Measurements from ENCODE around the gene MCC. TPM values are rescaled to one million over a fixed set of nuclear protein-coding genes. Genes with fewer than 3 reads are reported as not detected.

The MCC gene
- total and polyA plus RNA-seq, 2 of the 4 experiments (the other 2 are of a cell fraction): 5.0 to 20.6 TPM

DNA sequence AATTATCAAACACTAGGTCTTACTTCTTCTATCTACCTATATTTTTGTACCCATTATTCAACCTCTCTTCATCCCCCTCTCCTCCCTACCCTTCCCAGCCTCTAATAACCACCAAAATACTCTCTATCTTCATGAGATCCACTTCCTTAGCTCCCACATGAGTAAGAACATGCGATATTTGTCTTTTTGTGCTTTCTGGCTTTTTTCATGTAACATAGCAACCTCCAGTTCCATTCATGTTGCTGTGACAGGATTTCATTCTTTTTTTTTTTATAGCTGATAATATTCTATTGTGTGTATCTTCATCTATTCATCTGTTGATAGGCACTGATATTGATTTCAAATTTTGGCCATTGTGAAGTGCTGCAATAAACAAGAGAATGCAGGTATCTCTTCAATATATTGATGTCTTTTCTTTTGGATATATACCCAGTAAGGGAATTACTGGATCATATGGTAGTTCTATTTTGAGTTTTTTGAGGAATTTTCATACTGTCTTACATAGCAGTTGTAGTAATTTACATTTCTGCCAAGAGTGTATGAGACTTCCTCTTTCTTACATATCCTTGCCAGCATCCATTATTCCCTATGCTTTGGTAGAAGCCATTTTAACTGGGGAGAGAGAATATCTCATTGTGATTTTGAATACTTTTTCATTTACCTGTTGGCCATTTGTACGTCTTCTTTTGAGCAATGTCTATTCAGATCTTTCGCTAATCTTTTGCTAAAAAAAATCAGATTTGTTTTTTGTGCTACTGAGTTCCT is 354.9 kb downstream of the MCC start:
- Histone ChIP-seq H3K27ac (ENCODE audit: insufficient read depth, low read length) (no peak overlapping the region), H4K91ac (ENCODE audit: insufficient read depth, low read depth, low read length) (no peak overlapping the region), H2BK20ac (ENCODE audit: low read depth, low read length) (no peak overlapping the region), H3K9me1 (ENCODE audit: insufficient read depth, low read length) (no peaks in the 10 kb centered on the region), H3K27me3 (ENCODE audit: control insufficient read depth, insufficient read depth, low read length) (no peaks in the 10 kb centered on the region), H3K18ac (ENCODE audit: low read depth, low read length) (no peak overlapping the region), H3K56ac (ENCODE audit: extremely low read depth, insufficient read depth, low read length) (no peak overlapping the region), H4K20me1 (ENCODE audit: insufficient read depth, low read length) (no peaks in the 10 kb centered on the region), H4K5ac (ENCODE audit: low read depth, low read length) (no peak overlapping the region), H3K9ac (ENCODE audit: low read depth, low read length) (no peak overlapping the region), H2BK15ac (ENCODE audit: low read depth, low read length) (no peak overlapping the region), H3K9me3 (ENCODE audit: control insufficient read depth, insufficient read depth, low read length) (no peaks in the 10 kb centered on the region; the same call in 1 of the 2 replicates), H2BK5ac (ENCODE audit: low read depth, low read length, poor library complexity, severe bottlenecking) (no peak overlapping the region), H3K36me3 (ENCODE audit: control insufficient read depth, insufficient read depth, low read length) (peaks cover 4% of the 10 kb centered on the region; the same call in 1 of the 2 replicates), H3K79me1 (ENCODE audit: low read depth in 1 of 2, low read length in 2 of 2) (peaks cover 0 to 4% of the 10 kb centered on the region in 2 experiments; a peak in 1 of 4 replicates), H2BK120ac (ENCODE audit: low read depth, low read length) (no peak overlapping the region), H2AFZ (replicated peaks; ENCODE audit: low read length, poor library complexity) (no peak overlapping the region), H3K4me1 (ENCODE audit: control insufficient read depth, insufficient read depth, low read length) (0 out of 2 replicates have a peak, but pooled peaks cover 2% of the 10 kb centered on the region), H4K8ac (ENCODE audit: low read depth in 2 of 2, low read length in 2 of 2) (no peak overlapping the region), H3K4me2 (ENCODE audit: low read depth, low read length) (no peak overlapping the region), H3K14ac (replicated peaks; ENCODE audit: low read depth, low read length) (no peak overlapping the region), H3K4ac (ENCODE audit: low read depth, low read length) (no peak overlapping the region), H2AK5ac (ENCODE audit: low read depth, low read length) (no peak overlapping the region), H2AK9ac (replicated peaks; ENCODE audit: low read depth, low read length, poor library complexity) (no peak overlapping the region), H3K23ac (ENCODE audit: low read depth, low read length) (no peak overlapping the region), H3K4me3 (ENCODE audit: insufficient read depth, low read depth, low read length) (no peak overlapping the region)
- in situ Hi-C loops (cut with MboI; ENCODE audit: low sequenced_read_pairs) (no loop called here), intact Hi-C loops (cut with micrococcal nuclease) (no loop called here), dilution Hi-C loops (cut with HindIII; ENCODE audit: low sequenced_read_pairs, unreplicated experiment) (no loop called here)
- no peak for TF ChIP-seq MAFK (IDR thresholded peaks at IDR 0.05; ENCODE audit: low read depth, low read length)
- TF ChIP-seq, protein P1, sequence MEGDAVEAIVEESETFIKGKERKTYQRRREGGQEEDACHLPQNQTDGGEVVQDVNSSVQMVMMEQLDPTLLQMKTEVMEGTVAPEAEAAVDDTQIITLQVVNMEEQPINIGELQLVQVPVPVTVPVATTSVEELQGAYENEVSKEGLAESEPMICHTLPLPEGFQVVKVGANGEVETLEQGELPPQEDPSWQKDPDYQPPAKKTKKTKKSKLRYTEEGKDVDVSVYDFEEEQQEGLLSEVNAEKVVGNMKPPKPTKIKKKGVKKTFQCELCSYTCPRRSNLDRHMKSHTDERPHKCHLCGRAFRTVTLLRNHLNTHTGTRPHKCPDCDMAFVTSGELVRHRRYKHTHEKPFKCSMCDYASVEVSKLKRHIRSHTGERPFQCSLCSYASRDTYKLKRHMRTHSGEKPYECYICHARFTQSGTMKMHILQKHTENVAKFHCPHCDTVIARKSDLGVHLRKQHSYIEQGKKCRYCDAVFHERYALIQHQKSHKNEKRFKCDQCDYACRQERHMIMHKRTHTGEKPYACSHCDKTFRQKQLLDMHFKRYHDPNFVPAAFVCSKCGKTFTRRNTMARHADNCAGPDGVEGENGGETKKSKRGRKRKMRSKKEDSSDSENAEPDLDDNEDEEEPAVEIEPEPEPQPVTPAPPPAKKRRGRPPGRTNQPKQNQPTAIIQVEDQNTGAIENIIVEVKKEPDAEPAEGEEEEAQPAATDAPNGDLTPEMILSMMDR (conservative IDR thresholded peaks at IDR 0.05; ENCODE audit: low read depth, low read length): no peak
- ATAC-seq (ENCODE audit: low read depth) (no peak), DNase-seq (no peak)
- ChIA-PET CTCF (interaction anchor here (0.6 kb wide), 2 partner anchors 8 to 15 kb away, joined by 3 read pairs; no protein-coding TSS in a partner anchor), POLR2A (ENCODE audit: unreplicated experiment) (no interaction called here)
- WGBS, 2 experiments (ENCODE audit: extremely low coverage in 2 of 2, insufficient read length in 1 of 2): 92% methylated on average over 2 of the region's 3 CpGs; no CpG with 5 or more reads in 1 of the 2 experiments
- no TSS peak for BruUV-seq (replicated peaks)
